ENCODE data around the gene PRUNE2.

The PRUNE2 gene

GRCh38 chr9:76585487-76586389, 320.2 kb downstream of the PRUNE2 start:
- no peak for DNase-seq
- Mint-ChIP-seq H3K36me3 (no peaks in the 10 kb centered on the region), H3K27ac (no peak overlapping the region), H3K4me1 (no peaks in the 10 kb centered on the region), H3K9me3 (no peaks in the 10 kb centered on the region), H3K27me3 (peaks cover 12% of the 10 kb centered on the region), H3K4me3 (no peak overlapping the region)
- CTCF ChIA-PET = no interaction called here

GRCh38 chr9:76583256-76583655, 322.7 kb downstream of the PRUNE2 start:
- Mint-ChIP-seq H3K36me3 (no peaks in the 10 kb centered on the region), H3K27ac (no peak overlapping the region), H3K4me3 (no peak overlapping the region), H3K4me1 (no peaks in the 10 kb centered on the region), H3K27me3 (peaks cover 18% of the 10 kb centered on the region), H3K9me3 (no peaks in the 10 kb centered on the region)
- DNase-seq = no peak
- CTCF ChIA-PET = no interaction called here

GRCh38 chr9:76581731-76582130, 324.2 kb downstream of the PRUNE2 start:
- Mint-ChIP-seq H3K36me3 (no peaks in the 10 kb centered on the region), H3K4me1 (no peaks in the 10 kb centered on the region), H3K27ac (no peak overlapping the region), H3K4me3 (no peak overlapping the region), H3K27me3 (peaks cover 19% of the 10 kb centered on the region), H3K9me3 (no peaks in the 10 kb centered on the region)
- CTCF ChIA-PET = no interaction called here
- DNase-seq = no peak

- CTCF ChIA-PET = no interaction called here
- H3K4me1 Mint-ChIP-seq = peaks cover 4% of the 10 kb centered on the region
- no peaks in the 10 kb centered on the region for H3K9me3 Mint-ChIP-seq
- DNase-seq = no peak
- H3K36me3 Mint-ChIP-seq = no peaks in the 10 kb centered on the region
- peaks cover 23% of the 10 kb centered on the region for H3K27me3 Mint-ChIP-seq
- no peak overlapping the region for H3K27ac Mint-ChIP-seq
- no peak overlapping the region for H3K4me3 Mint-ChIP-seq
Measured at GRCh38 chr9:76580820-76581219, 325.1 kb downstream of the PRUNE2 start.

GRCh38 chr9:76580188-76580587, 325.7 kb downstream of the PRUNE2 start:
- Mint-ChIP-seq H3K27ac (no peak overlapping the region), H3K4me1 (peaks cover 4% of the 10 kb centered on the region), H3K9me3 (no peaks in the 10 kb centered on the region), H3K27me3 (peaks cover 23% of the 10 kb centered on the region), H3K36me3 (no peaks in the 10 kb centered on the region), H3K4me3 (no peak overlapping the region)
- no peak for DNase-seq
- CTCF ChIA-PET = no interaction called here

GRCh38 chr9:76576344-76576743, 329.6 kb downstream of the PRUNE2 start:
- H3K27me3 Mint-ChIP-seq = peaks cover 33% of the 10 kb centered on the region
- peak; percentile 62 for DNase-seq
- CTCF ChIA-PET = interaction anchor here (0.9 to 1.4 kb wide), 3 partner anchors 27 to 128 kb away, joined by 3 to 5 read pairs (median 3); no protein-coding TSS in a partner anchor
- peaks cover 15% of the 10 kb centered on the region for H3K4me1 Mint-ChIP-seq
- no peak overlapping the region for H3K27ac Mint-ChIP-seq
- H3K9me3 Mint-ChIP-seq = no peaks in the 10 kb centered on the region
- H3K36me3 Mint-ChIP-seq = no peaks in the 10 kb centered on the region
- H3K4me3 Mint-ChIP-seq = no peak overlapping the region

- CTCF ChIA-PET = interaction anchor here (0.8 to 1.4 kb wide), 4 partner anchors 27 to 127 kb away, joined by 3 to 5 read pairs (median 3); no protein-coding TSS in a partner anchor
- Mint-ChIP-seq H3K4me1 (peaks cover 20% of the 10 kb centered on the region), H3K4me3 (no peak overlapping the region), H3K9me3 (peaks cover 5% of the 10 kb centered on the region), H3K36me3 (no peaks in the 10 kb centered on the region), H3K27me3 (peaks cover 33% of the 10 kb centered on the region), H3K27ac (no peak overlapping the region)
- no peak for DNase-seq
Measured at GRCh38 chr9:76575761-76576160, 330.2 kb downstream of the PRUNE2 start.

- H3K4me1 Mint-ChIP-seq = peaks cover 27% of the 10 kb centered on the region
Measured at GRCh38 chr9:76573905-76574760, 331.8 kb downstream of the PRUNE2 start.

GRCh38 chr9:76573408-76573807, 332.5 kb downstream of the PRUNE2 start:
- Mint-ChIP-seq H3K27ac (no peak overlapping the region), H3K4me1 (peaks cover 27% of the 10 kb centered on the region), H3K9me3 (peaks cover 12% of the 10 kb centered on the region), H3K27me3 (peaks cover 43% of the 10 kb centered on the region), H3K4me3 (no peak overlapping the region), H3K36me3 (no peaks in the 10 kb centered on the region)
- CTCF ChIA-PET = no interaction called here
- no peak for DNase-seq

More at GRCh38 chr9:76573905-76574760, 331.8 kb downstream of the PRUNE2 start:
- peaks cover 12% of the 10 kb centered on the region for H3K9me3 Mint-ChIP-seq
- no peak overlapping the region for H3K27ac Mint-ChIP-seq
- H3K4me3 Mint-ChIP-seq = no peak overlapping the region
- no peak for DNase-seq
- H3K36me3 Mint-ChIP-seq = no peaks in the 10 kb centered on the region
- CTCF ChIA-PET = no interaction called here
- H3K27me3 Mint-ChIP-seq = peaks cover 46% of the 10 kb centered on the region

GRCh38 chr9:76572151-76572550, 333.8 kb downstream of the PRUNE2 start:
- CTCF ChIA-PET = no interaction called here
- Mint-ChIP-seq H3K4me1 (peaks cover 27% of the 10 kb centered on the region), H3K4me3 (peak overlapping the region; percentile 43), H3K36me3 (no peaks in the 10 kb centered on the region), H3K9me3 (peaks cover 12% of the 10 kb centered on the region), H3K27ac (no peak overlapping the region), H3K27me3 (peaks cover 45% of the 10 kb centered on the region)
- no peak for DNase-seq

GRCh38 chr9:76571743-76572146, 334.2 kb downstream of the PRUNE2 start:
- Mint-ChIP-seq H3K27me3 (peaks cover 49% of the 10 kb centered on the region), H3K36me3 (no peaks in the 10 kb centered on the region), H3K9me3 (peaks cover 12% of the 10 kb centered on the region), H3K4me1 (peaks cover 27% of the 10 kb centered on the region), H3K4me3 (peak overlapping the region; percentile 51), H3K27ac (no peak overlapping the region)
- no peak for DNase-seq
- CTCF ChIA-PET = no interaction called here

- Mint-ChIP-seq H3K27me3 (peaks cover 46% of the 10 kb centered on the region), H3K4me3 (peak overlapping the region; percentile 56), H3K27ac (no peak overlapping the region), H3K9me3 (peaks cover 12% of the 10 kb centered on the region), H3K36me3 (no peaks in the 10 kb centered on the region), H3K4me1 (peaks cover 26% of the 10 kb centered on the region)
- CTCF ChIA-PET = no interaction called here
- DNase-seq = no peak
Measured at GRCh38 chr9:76571288-76571687, 334.6 kb downstream of the PRUNE2 start.

GRCh38 chr9:76570826-76571225, 335.1 kb downstream of the PRUNE2 start:
- peaks cover 23% of the 10 kb centered on the region for H3K4me1 Mint-ChIP-seq
- H3K9me3 Mint-ChIP-seq = peaks cover 12% of the 10 kb centered on the region
- CTCF ChIA-PET = no interaction called here
- H3K27me3 Mint-ChIP-seq = peaks cover 44% of the 10 kb centered on the region
- H3K4me3 Mint-ChIP-seq = peak overlapping the region; percentile 56
- DNase-seq = no peak
- no peaks in the 10 kb centered on the region for H3K36me3 Mint-ChIP-seq
- H3K27ac Mint-ChIP-seq = no peak overlapping the region

- CTCF ChIA-PET = no interaction called here
- no peak for DNase-seq
- H3K9me3 Mint-ChIP-seq = peaks cover 12% of the 10 kb centered on the region
- peaks cover 18% of the 10 kb centered on the region for H3K4me1 Mint-ChIP-seq
- peaks cover 30% of the 10 kb centered on the region for H3K27me3 Mint-ChIP-seq
- no peak overlapping the region for H3K4me3 Mint-ChIP-seq
- no peak overlapping the region for H3K27ac Mint-ChIP-seq
- no peaks in the 10 kb centered on the region for H3K36me3 Mint-ChIP-seq
Measured at GRCh38 chr9:76567086-76567485, 338.8 kb downstream of the PRUNE2 start.

Measured in activated naive CD4-positive, alpha-beta T cell treated with anti-CD3 and anti-CD28 coated beads, Interleukin-2, amount 10 ng/mL, durations not matched to agents 7 days and 5 days (primary cell).